ENCODE data around the gene SSC5D. TPM values are rescaled to one million over a fixed set of nuclear protein-coding genes. Genes with fewer than 3 reads are reported as not detected.

SSC5D gene
- total and polyA plus RNA-seq, 9 of the 15 experiments (the other 6 are each of a cell fraction or from before 2014, with no cell fraction given): 0.04 to 0.71 (median 0.14) TPM; not detected in 2

GRCh38 chr19:55476100-55476775 is 12.0 kb upstream of the SSC5D start, which contains the start of gene ZNF628 (continued):
- TF ChIP-seq BACH1 (tag; IDR thresholded peaks at IDR 0.05): no peak
- TF ChIP-seq, protein P1, sequence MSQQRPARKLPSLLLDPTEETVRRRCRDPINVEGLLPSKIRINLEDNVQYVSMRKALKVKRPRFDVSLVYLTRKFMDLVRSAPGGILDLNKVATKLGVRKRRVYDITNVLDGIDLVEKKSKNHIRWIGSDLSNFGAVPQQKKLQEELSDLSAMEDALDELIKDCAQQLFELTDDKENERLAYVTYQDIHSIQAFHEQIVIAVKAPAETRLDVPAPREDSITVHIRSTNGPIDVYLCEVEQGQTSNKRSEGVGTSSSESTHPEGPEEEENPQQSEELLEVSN (IDR thresholded peaks at IDR 0.05; ENCODE audit: borderline replicate concordance in 1 of 2, extremely low read depth in 1 of 2, insufficient read depth in 1 of 2, insufficient read length in 1 of 2, low read depth in 1 of 2, low read length in 1 of 2, poor library complexity in 1 of 2, severe bottlenecking in 1 of 2): peak; percentile 98
- TF ChIP-seq, protein P2, sequence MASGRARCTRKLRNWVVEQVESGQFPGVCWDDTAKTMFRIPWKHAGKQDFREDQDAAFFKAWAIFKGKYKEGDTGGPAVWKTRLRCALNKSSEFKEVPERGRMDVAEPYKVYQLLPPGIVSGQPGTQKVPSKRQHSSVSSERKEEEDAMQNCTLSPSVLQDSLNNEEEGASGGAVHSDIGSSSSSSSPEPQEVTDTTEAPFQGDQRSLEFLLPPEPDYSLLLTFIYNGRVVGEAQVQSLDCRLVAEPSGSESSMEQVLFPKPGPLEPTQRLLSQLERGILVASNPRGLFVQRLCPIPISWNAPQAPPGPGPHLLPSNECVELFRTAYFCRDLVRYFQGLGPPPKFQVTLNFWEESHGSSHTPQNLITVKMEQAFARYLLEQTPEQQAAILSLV (tag; IDR thresholded peaks at IDR 0.05): 0 out of 2 replicates have a peak, but pooled peaks have one; percentile 29
- TF ChIP-seq MXI1 (IDR thresholded peaks at IDR 0.05; ENCODE audit: low read depth, low read length): peak; percentile 33; the same call in 1 of the 2 replicates
- TF ChIP-seq FIP1L1 (IDR thresholded peaks at IDR 0.05; ENCODE audit: low read depth, low read length, poor library complexity, severe bottlenecking): no peak
- peak; percentile 49; the same call in 1 of the 2 replicates for TF ChIP-seq USF2 (CRISPR knock-in tag; IDR thresholded peaks at IDR 0.05)
- TF ChIP-seq L3MBTL2 (IDR thresholded peaks at IDR 0.05): peak; percentile 100
- TF ChIP-seq ZNF589 (CRISPR knock-in tag; IDR thresholded peaks at IDR 0.05; ENCODE audit: low read depth): peak; percentile 86; the same call in 1 of the 2 replicates
- TF ChIP-seq, protein P3, sequence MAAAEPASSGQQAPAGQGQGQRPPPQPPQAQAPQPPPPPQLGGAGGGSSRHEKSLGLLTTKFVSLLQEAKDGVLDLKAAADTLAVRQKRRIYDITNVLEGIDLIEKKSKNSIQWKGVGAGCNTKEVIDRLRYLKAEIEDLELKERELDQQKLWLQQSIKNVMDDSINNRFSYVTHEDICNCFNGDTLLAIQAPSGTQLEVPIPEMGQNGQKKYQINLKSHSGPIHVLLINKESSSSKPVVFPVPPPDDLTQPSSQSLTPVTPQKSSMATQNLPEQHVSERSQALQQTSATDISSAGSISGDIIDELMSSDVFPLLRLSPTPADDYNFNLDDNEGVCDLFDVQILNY (CRISPR knock-in tag; IDR thresholded peaks at IDR 0.05): 0 out of 2 replicates have a peak, but pooled peaks have one; percentile 68
- no peak; the same call in 1 of the 2 replicates for TF ChIP-seq ZNF583 (CRISPR knock-in tag; IDR thresholded peaks at IDR 0.05)
- no peak for TF ChIP-seq ZNF3 (CRISPR knock-in tag; IDR thresholded peaks at IDR 0.05)
- no peak for TF ChIP-seq ZNF696 (CRISPR knock-in tag; conservative IDR thresholded peaks at IDR 0.05)
- TF ChIP-seq POLR2B (IDR thresholded peaks at IDR 0.05; ENCODE audit: low read depth, partially characterized antibody): peak; percentile 38
- TF ChIP-seq, protein P4, sequence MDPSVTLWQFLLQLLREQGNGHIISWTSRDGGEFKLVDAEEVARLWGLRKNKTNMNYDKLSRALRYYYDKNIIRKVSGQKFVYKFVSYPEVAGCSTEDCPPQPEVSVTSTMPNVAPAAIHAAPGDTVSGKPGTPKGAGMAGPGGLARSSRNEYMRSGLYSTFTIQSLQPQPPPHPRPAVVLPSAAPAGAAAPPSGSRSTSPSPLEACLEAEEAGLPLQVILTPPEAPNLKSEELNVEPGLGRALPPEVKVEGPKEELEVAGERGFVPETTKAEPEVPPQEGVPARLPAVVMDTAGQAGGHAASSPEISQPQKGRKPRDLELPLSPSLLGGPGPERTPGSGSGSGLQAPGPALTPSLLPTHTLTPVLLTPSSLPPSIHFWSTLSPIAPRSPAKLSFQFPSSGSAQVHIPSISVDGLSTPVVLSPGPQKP (CRISPR knock-in tag; IDR thresholded peaks at IDR 0.05): no peak
- no peak for TF ChIP-seq FOXM1 (IDR thresholded peaks at IDR 0.05; ENCODE audit: low read depth)
- TF ChIP-seq FOXM1 (CRISPR knock-in tag; IDR thresholded peaks at IDR 0.05; ENCODE audit: low read depth): 0 out of 2 replicates have a peak, but pooled peaks have one; percentile 24
- no peak for TF ChIP-seq CEBPB (tag; IDR thresholded peaks at IDR 0.05)
- TF ChIP-seq ZNF436 (CRISPR knock-in tag; IDR thresholded peaks at IDR 0.05): no peak
